Measurements from ENCODE around the gene CPTP. TPM values are rescaled to one million over a fixed set of nuclear protein-coding genes. Genes with fewer than 3 reads are reported as not detected.

The CPTP gene
- total RNA-seq, 4 donors from 2014 or later = 10.7 to 94.0 (median 84.6) TPM

GRCh38 chr1:1356166-1356795 is 31.7 kb downstream of the CPTP start:
- Histone ChIP-seq H3K27me3 (peaks cover 0 to 10% of the 10 kb centered on the region in 2 donors), H3K36me3 (peaks cover 0 to 8% (median 0%) of the 10 kb centered on the region in 3 donors), H3K27ac (peak overlapping the region in 3 of 4 donors; percentile 58 to 92 (median 85)), H3K4me3 (peak overlapping the region; percentile 25 to 55 (median 35)), H3K4me1 (peaks cover 2 to 82% (median 22%) of the 10 kb centered on the region in 4 donors), H3K9me3 (no peaks in the 10 kb centered on the region)
- no peak for TF ChIP-seq POLR2A (IDR thresholded peaks at IDR 0.05)
- no peak for DNase-seq

- Histone ChIP-seq H3K27ac (peak overlapping the region; percentile 58 to 92 (median 74)), H3K4me3 (peak overlapping the region; percentile 25 to 55 (median 35)), H3K9me3 (no peaks in the 10 kb centered on the region), H3K4me1 (peaks cover 2 to 79% (median 22%) of the 10 kb centered on the region in 4 donors), H3K36me3 (peaks cover 0 to 8% (median 0%) of the 10 kb centered on the region in 3 donors), H3K27me3 (peaks cover 0 to 10% of the 10 kb centered on the region in 2 donors)
- TF ChIP-seq POLR2A (IDR thresholded peaks at IDR 0.05) = no peak
- TF ChIP-seq, protein P1, sequence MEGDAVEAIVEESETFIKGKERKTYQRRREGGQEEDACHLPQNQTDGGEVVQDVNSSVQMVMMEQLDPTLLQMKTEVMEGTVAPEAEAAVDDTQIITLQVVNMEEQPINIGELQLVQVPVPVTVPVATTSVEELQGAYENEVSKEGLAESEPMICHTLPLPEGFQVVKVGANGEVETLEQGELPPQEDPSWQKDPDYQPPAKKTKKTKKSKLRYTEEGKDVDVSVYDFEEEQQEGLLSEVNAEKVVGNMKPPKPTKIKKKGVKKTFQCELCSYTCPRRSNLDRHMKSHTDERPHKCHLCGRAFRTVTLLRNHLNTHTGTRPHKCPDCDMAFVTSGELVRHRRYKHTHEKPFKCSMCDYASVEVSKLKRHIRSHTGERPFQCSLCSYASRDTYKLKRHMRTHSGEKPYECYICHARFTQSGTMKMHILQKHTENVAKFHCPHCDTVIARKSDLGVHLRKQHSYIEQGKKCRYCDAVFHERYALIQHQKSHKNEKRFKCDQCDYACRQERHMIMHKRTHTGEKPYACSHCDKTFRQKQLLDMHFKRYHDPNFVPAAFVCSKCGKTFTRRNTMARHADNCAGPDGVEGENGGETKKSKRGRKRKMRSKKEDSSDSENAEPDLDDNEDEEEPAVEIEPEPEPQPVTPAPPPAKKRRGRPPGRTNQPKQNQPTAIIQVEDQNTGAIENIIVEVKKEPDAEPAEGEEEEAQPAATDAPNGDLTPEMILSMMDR (IDR thresholded peaks at IDR 0.05) = no peak
- DNase-seq = no peak
Measured at GRCh38 chr1:1356796-1357401, 32.3 kb downstream of the CPTP start.

DNA sequence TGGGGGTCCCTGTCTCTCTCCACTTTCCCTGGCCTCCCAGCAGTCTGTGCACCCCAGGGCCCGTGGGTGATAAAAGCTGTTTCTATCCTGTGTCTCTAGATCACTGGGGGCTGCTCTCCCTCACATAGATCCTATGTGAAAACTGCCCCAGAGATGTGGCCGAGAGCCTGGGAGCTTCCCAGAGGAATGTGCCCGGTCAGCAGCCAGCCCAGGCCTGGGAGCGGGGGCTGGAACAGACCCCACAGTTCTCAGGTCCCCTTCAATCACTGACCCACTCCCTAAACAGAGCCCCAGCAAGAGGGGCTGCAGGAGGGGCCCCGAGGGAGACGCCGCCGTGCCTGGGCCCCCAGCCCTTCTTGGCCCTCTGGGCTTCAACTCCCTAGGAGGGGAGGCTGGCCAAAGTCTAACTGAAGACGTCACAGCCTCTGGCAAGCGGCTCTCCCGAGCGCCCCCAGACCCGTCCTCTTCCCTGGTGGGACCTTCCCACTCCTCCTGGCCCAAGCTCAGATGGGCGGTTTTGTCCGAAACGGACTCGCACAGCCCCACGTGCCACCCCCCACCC is 33.4 kb downstream of the CPTP start:
- H3K4me1 ChIP-seq = peaks cover 2 to 72% (median 21%) of the 10 kb centered on the region in 4 donors
- no peak for DNase-seq

DNA sequence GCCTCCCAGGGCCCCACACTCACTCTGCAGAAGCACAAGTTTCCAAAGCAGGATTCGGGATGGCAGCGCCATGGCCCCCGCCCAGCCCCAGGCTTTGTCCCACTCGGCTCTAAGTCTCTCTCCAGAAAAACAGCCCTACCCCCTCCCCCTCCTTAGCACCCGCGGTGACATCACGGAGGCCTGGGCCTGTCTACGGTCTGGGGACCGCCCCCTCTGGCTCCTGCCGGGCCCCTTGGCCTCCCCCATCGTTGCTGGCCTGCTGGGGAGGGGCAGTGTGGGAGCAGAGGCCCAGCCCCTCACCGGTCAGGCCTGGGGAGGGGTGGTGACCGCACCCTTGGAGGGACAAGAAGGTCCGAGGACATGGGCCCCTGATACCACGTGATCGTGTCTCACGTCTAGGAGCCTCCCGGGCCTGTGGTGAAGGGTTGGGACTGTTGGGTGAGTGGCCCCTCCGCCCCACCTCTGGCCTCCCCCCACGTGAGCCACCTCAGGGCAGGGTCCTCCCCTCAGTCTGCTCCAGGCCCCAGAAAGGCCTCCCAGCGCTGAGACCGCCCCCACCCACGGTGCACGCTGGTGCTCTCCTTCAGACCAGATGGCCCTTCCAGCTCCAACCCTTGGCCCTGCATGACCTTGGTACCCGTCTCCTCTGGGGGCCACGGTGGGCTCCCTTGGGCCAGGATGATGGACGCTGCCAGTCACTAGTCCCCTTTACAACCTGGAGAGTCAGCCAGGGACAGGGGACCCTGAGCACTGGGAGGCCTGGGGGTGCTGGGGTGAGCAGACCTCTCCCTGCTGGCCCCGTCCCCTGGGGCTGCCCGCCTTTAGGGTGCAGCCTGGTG is 34.0 kb downstream of the CPTP start, which contains the start of gene MXRA8:
Gene MXRA8, minus strand, starts transcription at position 123 of the 839 bp plus-strand sequence. Its CDS starts 51 bp downstream, at position 72.
- Histone ChIP-seq H3K4me1 (peaks cover 2 to 65% (median 16%) of the 10 kb centered on the region in 4 donors), H3K9me3 (no peaks in the 10 kb centered on the region), H3K36me3 (peaks cover 0 to 8% (median 0%) of the 10 kb centered on the region in 3 donors), H3K4me3 (peak within 1 kb of the TSS; percentile 25 to 55 (median 35)), H3K27me3 (peaks cover 0 to 10% of the 10 kb centered on the region in 2 donors), H3K27ac (peak within 1 kb of the TSS; percentile 64 to 92 (median 76))
- no peak for DNase-seq
- TF ChIP-seq, protein P1 (IDR thresholded peaks at IDR 0.05) = no peak
- TF ChIP-seq POLR2A (IDR thresholded peaks at IDR 0.05) = no peak

More for the DNA sequence above, 33.4 kb downstream of the CPTP start:
- H3K36me3 ChIP-seq = peaks cover 0 to 8% (median 0%) of the 10 kb centered on the region in 3 donors
- no peak for TF ChIP-seq POLR2A (IDR thresholded peaks at IDR 0.05)
- TF ChIP-seq, protein P1 (IDR thresholded peaks at IDR 0.05) = no peak
- H3K27ac ChIP-seq = peak overlapping the region; percentile 64 to 92 (median 76)
- peak overlapping the region; percentile 25 to 55 (median 35) for H3K4me3 ChIP-seq
- H3K27me3 ChIP-seq = peaks cover 0 to 10% of the 10 kb centered on the region in 2 donors
- no peaks in the 10 kb centered on the region for H3K9me3 ChIP-seq

DNA sequence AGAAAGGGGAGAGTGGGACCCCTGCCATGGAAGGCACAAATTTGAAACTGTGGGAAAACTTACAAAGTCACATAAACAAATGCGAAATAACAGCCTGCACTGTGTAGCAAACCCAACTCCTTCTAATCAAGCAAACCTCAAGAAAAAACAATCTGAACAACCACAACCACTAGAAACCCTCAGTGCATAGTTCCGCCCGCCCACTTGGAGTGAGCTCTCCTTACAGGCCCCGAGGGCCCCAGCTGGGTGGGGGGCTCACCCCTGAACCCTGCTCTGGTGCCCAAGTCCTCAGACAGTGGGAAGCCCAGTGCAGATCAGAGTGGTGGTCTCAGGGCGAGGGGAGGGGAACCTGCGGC is 34.7 kb downstream of the CPTP start:
- DNase-seq = no peak
- H3K27ac ChIP-seq = peak overlapping the region; percentile 64 to 92 (median 76)
- peaks cover 2 to 58% (median 14%) of the 10 kb centered on the region in 4 donors for H3K4me1 ChIP-seq
- H3K9me3 ChIP-seq = no peaks in the 10 kb centered on the region
- no peak for TF ChIP-seq POLR2A (IDR thresholded peaks at IDR 0.05)
- TF ChIP-seq, protein P1 (IDR thresholded peaks at IDR 0.05) = no peak
- no peak overlapping the region for H3K4me3 ChIP-seq
- H3K36me3 ChIP-seq = peaks cover 0 to 2% (median 0%) of the 10 kb centered on the region in 3 donors
- H3K27me3 ChIP-seq = peaks cover 0 to 10% of the 10 kb centered on the region in 2 donors

Measured in Peyer's patch (tissue), 4 donors.